SK-N-SH (cell line): ENCODE results near the gene ZBTB33. TPM values are rescaled to one million over a fixed set of nuclear protein-coding genes. Genes with fewer than 3 reads are reported as not detected.

Experiments
- CTCF ChIA-PET: fragments of 300-600, 350-600 bp; formaldehyde crosslinking; extraction: SDS; loops from one replicate; lab custom pipeline; 2021; lab: Yijun Ruan, JAX
- POLR2A ChIA-PET: fragments of 350-600 bp; sonication (Branson Sonifier 250); formaldehyde crosslinking; extraction: SDS; loops from one replicate; lab custom pipeline; 2020; ENCODE audit warnings: antibody characterized with exemption, inconsistent platforms; lab: Yijun Ruan, JAX
- DNase-seq: peaks from one replicate; pipeline ENCODE4 v3.0.0; 2012
- H2AFZ ChIP-seq: fragments of 200-600 bp; sonication (generic); 2 replicates; pipeline ENCODE4 v1.8.1; 2016; ENCODE audit warnings: antibody characterized with exemption, mild to moderate bottlenecking, low read depth
- H3F3A ChIP-seq: fragments of 200-600 bp; sonication (generic); replicated peaks from 2 replicates; pipeline ENCODE3; 2016; ENCODE audit warnings: antibody characterized with exemption, mild to moderate bottlenecking; ENCODE audit not compliant: insufficient read depth
- H3K27ac ChIP-seq, 2 experiments: fragments of 200-500 bp in 1 of 2; fragments of 200-600 bp in 1 of 2; sonication (Bioruptor generic) in 1 of 2; sonication (generic), shearing (Covaris generic) in 1 of 2; 2 replicates each; pipeline versions ENCODE4 v1.5.1 to v1.6.1; 2014 to 2016; ENCODE audit warnings: low read depth in 2 of 2, inconsistent platforms in 1 of 2, low read length in 1 of 2, mild to moderate bottlenecking in 1 of 2, mixed read lengths in 1 of 2
- H3K27me3 ChIP-seq: fragments of 200-600 bp; sonication (generic), shearing (Covaris generic); 2 replicates; pipeline ENCODE4 v1.6.1; 2016; ENCODE audit warnings: mixed run types; ENCODE audit not compliant: insufficient read depth
- H3K36me3 ChIP-seq, 2 experiments: fragments of 200-500 bp in 1 of 2; fragments of 200-600 bp in 1 of 2; sonication (Bioruptor generic) in 1 of 2; sonication (generic) in 1 of 2; replicated peaks in 1 of 2; 2 replicates each; pipeline versions ENCODE3 to v1.5.1; 2014 to 2016; ENCODE audit warnings: low read length in 1 of 2, mild to moderate bottlenecking in 1 of 2; ENCODE audit not compliant: insufficient read depth in 2 of 2, control insufficient read depth in 1 of 2
- H3K4me1 ChIP-seq, 2 experiments: fragments of 200-500 bp in 1 of 2; fragments of 200-600 bp in 1 of 2; sonication (Bioruptor generic) in 1 of 2; sonication (generic), shearing (Covaris generic) in 1 of 2; 2 replicates each; pipeline versions ENCODE4 v1.5.1 to v1.6.1; 2014 to 2016; ENCODE audit warnings: low read depth in 1 of 2, low read length in 1 of 2, mixed run types in 1 of 2; ENCODE audit not compliant: insufficient read depth in 2 of 2, control insufficient read depth in 1 of 2
- H3K4me2 ChIP-seq: fragments of 200-600 bp; sonication (generic), shearing (Covaris generic); 2 replicates; pipeline ENCODE4 v1.6.1; 2017; ENCODE audit warnings: mixed run types
- H3K4me3 ChIP-seq, 2 experiments: fragments of 200-500 bp in 1 of 2; fragments of 200-600 bp in 1 of 2; sonication (Bioruptor generic) in 1 of 2; sonication (generic), shearing (Covaris generic) in 1 of 2; 2 replicates each; pipeline versions ENCODE4 v1.5.1 to v1.8.1; 2014 to 2016; ENCODE audit warnings: low read depth in 2 of 2, inconsistent platforms in 1 of 2, low read length in 1 of 2, mild to moderate bottlenecking in 1 of 2, mixed read lengths in 1 of 2, moderate library complexity in 1 of 2
- H3K79me2 ChIP-seq: fragments of 200-600 bp; sonication (generic); 2 replicates; pipeline ENCODE4 v1.8.1; 2017; ENCODE audit warnings: mild to moderate bottlenecking; ENCODE audit not compliant: insufficient read depth
- H3K9ac ChIP-seq: fragments of 200-600 bp; sonication (generic); 2 replicates; pipeline ENCODE4 v1.6.1; 2017; ENCODE audit warnings: mixed run types
- H3K9me2 ChIP-seq: fragments of 200-600 bp; sonication (generic); 2 replicates; pipeline ENCODE4 v1.6.1; 2017; ENCODE audit warnings: mixed run types
- H3K9me3 ChIP-seq: fragments of 200-600 bp; sonication (generic); 2 replicates; pipeline ENCODE4 v1.6.1; 2017; ENCODE audit warnings: mixed run types, mild to moderate bottlenecking, moderate library complexity
- H4K20me1 ChIP-seq: fragments of 200-600 bp; sonication (generic); 2 replicates; pipeline ENCODE4 v1.6.1; 2017; ENCODE audit warnings: mild to moderate bottlenecking, mixed run types; ENCODE audit not compliant: insufficient read depth
- FOXM1 ChIP-seq: IDR thresholded peaks from 2 replicates; pipeline ENCODE4 v1.4.0; 2012; ENCODE audit warnings: low read depth, mild to moderate bottlenecking
- GABPA ChIP-seq: IDR thresholded peaks from 2 replicates; pipeline ENCODE4 v1.4.0; 2012; ENCODE audit warnings: low read depth, mild to moderate bottlenecking
- MXI1 ChIP-seq: IDR thresholded peaks from 2 replicates; pipeline ENCODE4 v1.6.1; 2012; ENCODE audit warnings: mild to moderate bottlenecking, low read depth, low read length, improper control_type of control experiment
- SMC3 ChIP-seq: IDR thresholded peaks from 2 replicates; pipeline ENCODE4 v1.6.1; 2012; ENCODE audit warnings: low read depth, low read length, improper control_type of control experiment
- YY1 ChIP-seq: IDR thresholded peaks from 2 replicates; pipeline ENCODE4 v1.4.0; 2012; ENCODE audit warnings: low read depth, mild to moderate bottlenecking
- WGBS: methylation state at CpG from one replicate; pipeline ENCODE4 v1.1.6; 2017; ENCODE audit warnings: low lambda C conversion rate; 5-methylcytosine and 5-hydroxymethylcytosine counted together
- polyA plus RNA-seq, 3 experiments: library from polyadenylated mRNA; depleted of rRNA; stranded (reverse); fragments of >200 nt; gene quantifications; 2 replicates each; pipeline ENCODE4 v1.2.3, GENCODE V29; 2012
- TF ChIP-seq, protein P1 (sequence below): fragments of 200-600 bp; sonication (generic); IDR thresholded peaks from 2 replicates; pipeline ENCODE4 v1.6.1; 2017; ENCODE audit warnings: antibody characterized with exemption, mild to moderate bottlenecking, moderate library complexity
- TF ChIP-seq, protein P2 (sequence below): IDR thresholded peaks from 2 replicates; pipeline ENCODE4 v1.4.0; 2012; ENCODE audit warnings: low read depth, borderline replicate concordance
- TF ChIP-seq, protein P3 (sequence below): IDR thresholded peaks from 2 replicates; pipeline ENCODE4 v1.4.0; 2012; ENCODE audit warnings: low read depth

ZBTB33 gene
- polyA plus RNA-seq, 1 of the 3 experiments (the other 2 are of a cell fraction), result 1.2 TPM

DNA sequence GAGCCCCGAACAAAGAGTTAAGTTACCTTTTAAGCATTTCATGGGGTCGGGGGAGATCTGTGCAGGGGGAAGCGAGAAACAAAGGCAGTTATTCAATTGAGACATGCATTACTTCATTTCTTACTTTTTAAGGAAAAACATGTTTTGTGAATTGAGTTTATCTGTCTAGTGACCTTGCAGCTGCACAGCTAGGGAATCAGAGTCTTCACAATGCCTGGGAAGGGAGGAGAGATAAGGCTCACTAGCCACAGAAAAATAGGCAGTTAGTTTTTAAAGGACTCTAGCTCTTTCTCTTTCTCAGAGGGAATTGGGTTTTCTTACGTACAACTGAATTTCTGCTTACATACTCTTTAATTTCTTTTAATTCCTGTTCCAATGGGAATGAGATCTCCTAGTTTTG lies 26.2 kb upstream of the ZBTB33 start:
- CTCF ChIA-PET, result interaction anchor here (1.2 to 3.7 kb wide), 2 partner anchors 11 to 136 kb away, joined by 3 to 33 read pairs; no protein-coding TSS in a partner anchor
- Histone ChIP-seq H3K4me1 (no peaks in the 10 kb centered on the region), H2AFZ (no peak overlapping the region), H3K79me2 (no peaks in the 10 kb centered on the region), H3K4me2 (no peak overlapping the region), H3K36me3 (no peaks in the 10 kb centered on the region), H3K27me3 (peaks cover 5% of the 10 kb centered on the region; the same call in 1 of the 2 replicates), H3K27ac (no peak overlapping the region), H3K9me2 (no peaks in the 10 kb centered on the region), H3F3A (no peaks in the 10 kb centered on the region), H3K9me3 (no peaks in the 10 kb centered on the region), H4K20me1 (no peaks in the 10 kb centered on the region), H3K4me3 (no peak overlapping the region), H3K9ac (no peak overlapping the region)
- whole genome bisulfite sequencing, result 53% methylated on average over 4 of the region's 4 CpGs
- POLR2A ChIA-PET, result no interaction called here
- DNase-seq, result no peak
- TF ChIP-seq SMC3, result no peak
- no peak for TF ChIP-seq GABPA
- TF ChIP-seq, protein P1, sequence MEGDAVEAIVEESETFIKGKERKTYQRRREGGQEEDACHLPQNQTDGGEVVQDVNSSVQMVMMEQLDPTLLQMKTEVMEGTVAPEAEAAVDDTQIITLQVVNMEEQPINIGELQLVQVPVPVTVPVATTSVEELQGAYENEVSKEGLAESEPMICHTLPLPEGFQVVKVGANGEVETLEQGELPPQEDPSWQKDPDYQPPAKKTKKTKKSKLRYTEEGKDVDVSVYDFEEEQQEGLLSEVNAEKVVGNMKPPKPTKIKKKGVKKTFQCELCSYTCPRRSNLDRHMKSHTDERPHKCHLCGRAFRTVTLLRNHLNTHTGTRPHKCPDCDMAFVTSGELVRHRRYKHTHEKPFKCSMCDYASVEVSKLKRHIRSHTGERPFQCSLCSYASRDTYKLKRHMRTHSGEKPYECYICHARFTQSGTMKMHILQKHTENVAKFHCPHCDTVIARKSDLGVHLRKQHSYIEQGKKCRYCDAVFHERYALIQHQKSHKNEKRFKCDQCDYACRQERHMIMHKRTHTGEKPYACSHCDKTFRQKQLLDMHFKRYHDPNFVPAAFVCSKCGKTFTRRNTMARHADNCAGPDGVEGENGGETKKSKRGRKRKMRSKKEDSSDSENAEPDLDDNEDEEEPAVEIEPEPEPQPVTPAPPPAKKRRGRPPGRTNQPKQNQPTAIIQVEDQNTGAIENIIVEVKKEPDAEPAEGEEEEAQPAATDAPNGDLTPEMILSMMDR, result no peak
- TF ChIP-seq YY1, result no peak
- TF ChIP-seq MXI1, result no peak
- no peak for TF ChIP-seq FOXM1
- TF ChIP-seq, protein P2, sequence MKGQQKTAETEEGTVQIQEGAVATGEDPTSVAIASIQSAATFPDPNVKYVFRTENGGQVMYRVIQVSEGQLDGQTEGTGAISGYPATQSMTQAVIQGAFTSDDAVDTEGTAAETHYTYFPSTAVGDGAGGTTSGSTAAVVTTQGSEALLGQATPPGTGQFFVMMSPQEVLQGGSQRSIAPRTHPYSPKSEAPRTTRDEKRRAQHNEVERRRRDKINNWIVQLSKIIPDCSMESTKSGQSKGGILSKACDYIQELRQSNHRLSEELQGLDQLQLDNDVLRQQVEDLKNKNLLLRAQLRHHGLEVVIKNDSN, result no peak
- TF ChIP-seq, protein P3, sequence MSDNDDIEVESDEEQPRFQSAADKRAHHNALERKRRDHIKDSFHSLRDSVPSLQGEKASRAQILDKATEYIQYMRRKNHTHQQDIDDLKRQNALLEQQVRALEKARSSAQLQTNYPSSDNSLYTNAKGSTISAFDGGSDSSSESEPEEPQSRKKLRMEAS, result no peak

- ChIA-PET CTCF (interaction anchor here (0.6 to 5.1 kb wide), 2 partner anchors 14 to 849 kb away, joined by 3 to 31 read pairs; no protein-coding TSS in a partner anchor), POLR2A (interaction anchor here (0.5 to 0.6 kb wide), 2 partner anchors 37 to 39 kb away, joined by 3 to 4 read pairs; no protein-coding TSS in a partner anchor)
- Histone ChIP-seq H3K27ac (no peak overlapping the region), H3F3A (no peaks in the 10 kb centered on the region), H3K4me2 (no peak overlapping the region), H3K27me3 (no peaks in the 10 kb centered on the region), H3K79me2 (no peaks in the 10 kb centered on the region), H3K4me1 (no peaks in the 10 kb centered on the region), H3K36me3 (no peaks in the 10 kb centered on the region), H3K4me3 (no peak overlapping the region), H3K9ac (no peak overlapping the region), H3K9me3 (no peaks in the 10 kb centered on the region), H4K20me1 (no peaks in the 10 kb centered on the region), H2AFZ (no peak overlapping the region), H3K9me2 (no peaks in the 10 kb centered on the region)
- no peak for TF ChIP-seq MXI1
- 58% methylated on average over 9 of the region's 9 CpGs for WGBS
- DNase-seq, result no peak
Observed at GRCh38 chrX:120228187-120228908, 22.3 kb upstream of the ZBTB33 start.
